HepG2 (cell line): ENCODE results near the gene TUBGCP3. TPM values are rescaled to one million over a fixed set of nuclear protein-coding genes. Genes with fewer than 3 reads are reported as not detected.

Source experiments
- ATAC-seq: fragments of 200-7000 bp; cut with Tn5 transposase; 3 replicates; pipeline ENCODE4 v1.9.1; 2020; ENCODE audit warnings: mild to moderate bottlenecking, moderate library complexity
- BruUV-seq: library from RNA; stranded (reverse); fragments of 400-500 nt; replicated peaks from 2 replicates; lab custom pipeline; 2021; lab: Mats Ljungman, UMichigan
- CTCF ChIA-PET: fragments of 300-600 bp; formaldehyde crosslinking; extraction: SDS; loops from one replicate; lab custom pipeline; 2021; ENCODE audit warnings: low total read pairs, inconsistent platforms, low intra/inter-chr PET ratio; lab: Yijun Ruan, JAX
- POLR2A ChIA-PET: fragments of 350-600 bp; sonication (Branson Sonifier 250); formaldehyde crosslinking; loops from one replicate; lab custom pipeline; 2020; ENCODE audit warnings: antibody characterized with exemption, inconsistent platforms; lab: Yijun Ruan, JAX
- DNase-seq: peaks from one replicate; pipeline ENCODE4 v3.0.0-alpha.2; 2015; ENCODE audit warnings: low spot score
- FAIRE-seq: peaks from 3 replicates; lab custom pipeline; 2011; peaks lifted over from hg19 to GRCh38; lab: Jason Lieb, UNC
- H2AFZ ChIP-seq: one replicate; pipeline ENCODE4 v1.6.1; 2011; ENCODE audit warnings: low read length, inconsistent platforms
- H3K27ac ChIP-seq: fragments of 300-600 bp; 3 replicates; pipeline ENCODE4 v1.8.0; 2011; ENCODE audit warnings: mixed run types, mild to moderate bottlenecking, mixed read lengths, low read length, inconsistent platforms; ENCODE audit not compliant: insufficient read depth; ENCODE audit errors: extremely low read length
- H3K27me3 ChIP-seq, 2 experiments: fragments of 200-600 bp in 1 of 2; 2 replicates in 1 of 2; 3 replicates in 1 of 2; pipeline versions ENCODE4 v1.6.0 to v1.8.0; 2011; ENCODE audit warnings: low read length in 2 of 2, mild to moderate bottlenecking in 2 of 2, moderate library complexity in 2 of 2, inconsistent platforms in 1 of 2; ENCODE audit not compliant: insufficient read depth in 2 of 2, control insufficient read depth in 1 of 2
- H3K36me3 ChIP-seq, 2 experiments: fragments of 200-600 bp in 1 of 2; replicated peaks in 1 of 2; 2 replicates in 1 of 2; 3 replicates in 1 of 2; pipeline versions ENCODE4 v1.5.1 to v1.8.0; 2011; ENCODE audit warnings: low read length in 2 of 2, inconsistent platforms in 1 of 2; ENCODE audit not compliant: insufficient read depth in 2 of 2, control insufficient read depth in 1 of 2
- H3K4me1 ChIP-seq: 2 replicates; pipeline ENCODE4 v1.5.1; 2012; ENCODE audit warnings: low read length, inconsistent platforms; ENCODE audit not compliant: insufficient read depth
- H3K4me2 ChIP-seq: 2 replicates; pipeline ENCODE4 v1.6.0; 2011; ENCODE audit warnings: low read depth, low read length, inconsistent platforms
- H3K4me3 ChIP-seq, 3 experiments: fragments of 200-600 bp in 1 of 3; sonication (generic), shearing (Covaris generic) in 1 of 3; replicated peaks in 1 of 3; 2 replicates each; pipeline ENCODE4 v1.5.1; 2011 to 2016; ENCODE audit warnings: low read length in 3 of 3, inconsistent platforms in 2 of 3, low read depth in 2 of 3, mild to moderate bottlenecking in 2 of 3, control low read depth in 1 of 3, mixed read lengths in 1 of 3; ENCODE audit not compliant: insufficient read depth in 1 of 3
- H3K79me2 ChIP-seq: one replicate; pipeline ENCODE4 v1.6.1; 2011; ENCODE audit warnings: low read length, inconsistent platforms; ENCODE audit not compliant: insufficient read depth
- H3K9ac ChIP-seq: 2 replicates; pipeline ENCODE4 v1.6.0; 2011; ENCODE audit warnings: mild to moderate bottlenecking, low read depth, low read length, inconsistent platforms; ENCODE audit not compliant: insufficient read depth
- H3K9me3 ChIP-seq: 2 replicates; pipeline ENCODE4 v1.5.1; 2012; ENCODE audit warnings: mild to moderate bottlenecking, low read length
- H4K20me1 ChIP-seq: 2 replicates; pipeline ENCODE4 v1.6.0; 2011; ENCODE audit warnings: inconsistent platforms, mild to moderate bottlenecking, low read length, moderate library complexity; ENCODE audit not compliant: insufficient read depth
- ATRX ChIP-seq: sonication (generic); formaldehyde crosslinking; IDR thresholded peaks from 2 replicates; pipeline ENCODE4 v1.4.0; 2020; ENCODE audit warnings: missing genetic modification reagents, borderline replicate concordance
- FOXP1 ChIP-seq, 2 experiments: fragments of 450-650 bp in 1 of 2; IDR thresholded peaks; 2 replicates each; pipeline ENCODE4 v1.6.1; 2017 to 2018; ENCODE audit warnings: antibody characterized with exemption in 1 of 2
- PHB2 ChIP-seq: fragments of 450-650 bp; IDR thresholded peaks from 2 replicates; pipeline ENCODE4 v1.6.1; 2018; ENCODE audit not compliant: partially characterized antibody
- SMC3 ChIP-seq: IDR thresholded peaks from 2 replicates; pipeline ENCODE4 v1.6.1; 2011; ENCODE audit warnings: low read length, improper control_type of control experiment
- WIZ ChIP-seq: sonication (generic); formaldehyde crosslinking; IDR thresholded peaks from 2 replicates; pipeline ENCODE4 v1.5.1; 2020; ENCODE audit warnings: mild to moderate bottlenecking, missing genetic modification reagents
- ZFP36L2 ChIP-seq: sonication (generic); formaldehyde crosslinking; IDR thresholded peaks from 2 replicates; pipeline ENCODE4 v1.4.0; 2020; ENCODE audit warnings: missing genetic modification reagents
- ZNF326 ChIP-seq: sonication (generic); formaldehyde crosslinking; IDR thresholded peaks from 2 replicates; pipeline ENCODE4 v1.4.0; 2020; ENCODE audit warnings: missing genetic modification reagents, borderline replicate concordance
- ZNF749 ChIP-seq: sonication (generic); formaldehyde crosslinking; IDR thresholded peaks from 2 replicates; pipeline ENCODE4 v1.8.0; 2022; ENCODE audit warnings: mild to moderate bottlenecking, missing genetic modification reagents, moderate library complexity, borderline replicate concordance
- WGBS: methylation state at CpG from one replicate; pipeline ENCODE4 v1.1.6; 2017; ENCODE audit warnings: low lambda C conversion rate; 5-methylcytosine and 5-hydroxymethylcytosine counted together
- in situ Hi-C: cut with HindIII; loops from 2 replicates; pipeline ENCODE4 v1.10.0; 2017; ENCODE audit warnings: low pct_unique_long_range_greater_than_20kb; ENCODE audit not compliant: extremely low pct_ligation_motif_present
- intact Hi-C: fragments of 100-400 bp; cut with micrococcal nuclease; formaldehyde crosslinking; loops from one replicate; pipeline ENCODE4 v1.10.0; 2022; ENCODE audit not compliant: unreplicated experiment
- polyA plus RNA-seq, 8 experiments: library from polyadenylated mRNA; depleted of rRNA in 3 of 8; stranded (reverse) in 7 of 8; unstranded in 1 of 8; fragments of >200 nt; fragmentation: Illumina TruSeq in 4 of 8; extraction: Trizol in 4 of 8; gene quantifications; 2 replicates each; pipeline versions ENCODE4 v1.2.1 to v1.2.3, GENCODE V29; 2011 to 2016; ENCODE audit warnings: low read depth in 4 of 8, missing spikeins in 1 of 8, mixed read lengths in 1 of 8; ENCODE audit not compliant: insufficient read depth in 1 of 8
- total RNA-seq, 5 experiments: library from RNA; depleted of rRNA; stranded (reverse); fragments of >200 nt; fragmentation: Illumina TruSeq; extraction: Trizol; gene quantifications; 2 replicates each; pipeline ENCODE4 v1.2.3, GENCODE V29; 2016; ENCODE audit warnings: low read depth in 1 of 5
- TF ChIP-seq, protein P1 (sequence below): sonication (generic); formaldehyde crosslinking; IDR thresholded peaks from 2 replicates; pipeline ENCODE4 v1.8.1; 2023; ENCODE audit warnings: mild to moderate bottlenecking, missing genetic modification reagents
- TF ChIP-seq, protein P2 (sequence below): IDR thresholded peaks from 2 replicates; pipeline ENCODE4 v1.6.1; 2016; ENCODE audit warnings: low read depth

The TUBGCP3 gene
- total and polyA plus RNA-seq, 2 of the 13 experiments (the other 11 are each of a cell fraction or from before 2014, with no cell fraction given) = 12.6 to 15.5 TPM

DNA sequence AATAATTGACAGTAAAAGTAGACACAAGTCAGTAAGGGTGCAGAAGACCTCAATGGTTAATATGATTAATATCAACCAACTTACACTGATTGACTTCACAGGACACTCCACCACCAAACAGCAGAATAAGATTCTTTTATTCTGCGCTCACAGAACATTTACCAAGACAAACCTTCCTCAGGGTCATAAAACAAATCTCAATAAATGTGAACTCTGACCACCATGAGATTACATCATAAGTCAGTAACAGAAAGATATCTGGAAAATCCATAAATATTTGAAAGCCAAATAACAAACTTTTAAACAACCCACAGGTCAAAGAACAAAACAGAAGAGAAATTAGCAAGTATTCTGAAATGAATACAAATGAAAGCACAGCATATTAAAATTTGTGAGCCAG, 112.1 kb downstream of the TUBGCP3 start:
- DNase-seq (no peak), ATAC-seq (no peak), FAIRE-seq (no peak)
- no peaks in the 10 kb centered on the region for H3K79me2 ChIP-seq
- H3K4me3 ChIP-seq = no peak overlapping the region
- POLR2A ChIA-PET = no interaction called here
- no peaks in the 10 kb centered on the region for H3K27me3 ChIP-seq
- in situ Hi-C loops = no loop called here
- intact Hi-C loops = no loop called here
- no peak overlapping the region for H3K9ac ChIP-seq
- H4K20me1 ChIP-seq = no peaks in the 10 kb centered on the region
- H2AFZ ChIP-seq = no peak overlapping the region
- TF ChIP-seq, protein P1, sequence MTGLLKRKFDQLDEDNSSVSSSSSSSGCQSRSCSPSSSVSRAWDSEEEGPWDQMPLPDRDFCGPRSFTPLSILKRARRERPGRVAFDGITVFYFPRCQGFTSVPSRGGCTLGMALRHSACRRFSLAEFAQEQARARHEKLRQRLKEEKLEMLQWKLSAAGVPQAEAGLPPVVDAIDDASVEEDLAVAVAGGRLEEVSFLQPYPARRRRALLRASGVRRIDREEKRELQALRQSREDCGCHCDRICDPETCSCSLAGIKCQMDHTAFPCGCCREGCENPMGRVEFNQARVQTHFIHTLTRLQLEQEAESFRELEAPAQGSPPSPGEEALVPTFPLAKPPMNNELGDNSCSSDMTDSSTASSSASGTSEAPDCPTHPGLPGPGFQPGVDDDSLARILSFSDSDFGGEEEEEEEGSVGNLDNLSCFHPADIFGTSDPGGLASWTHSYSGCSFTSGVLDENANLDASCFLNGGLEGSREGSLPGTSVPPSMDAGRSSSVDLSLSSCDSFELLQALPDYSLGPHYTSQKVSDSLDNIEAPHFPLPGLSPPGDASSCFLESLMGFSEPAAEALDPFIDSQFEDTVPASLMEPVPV (CRISPR knock-in tag) = no peak
- no peak for TF ChIP-seq FOXP1 (IDR thresholded peaks at IDR 0.05)
- TF ChIP-seq FOXP1 (CRISPR knock-in tag; IDR thresholded peaks at IDR 0.05) = no peak
- TF ChIP-seq, protein P2, sequence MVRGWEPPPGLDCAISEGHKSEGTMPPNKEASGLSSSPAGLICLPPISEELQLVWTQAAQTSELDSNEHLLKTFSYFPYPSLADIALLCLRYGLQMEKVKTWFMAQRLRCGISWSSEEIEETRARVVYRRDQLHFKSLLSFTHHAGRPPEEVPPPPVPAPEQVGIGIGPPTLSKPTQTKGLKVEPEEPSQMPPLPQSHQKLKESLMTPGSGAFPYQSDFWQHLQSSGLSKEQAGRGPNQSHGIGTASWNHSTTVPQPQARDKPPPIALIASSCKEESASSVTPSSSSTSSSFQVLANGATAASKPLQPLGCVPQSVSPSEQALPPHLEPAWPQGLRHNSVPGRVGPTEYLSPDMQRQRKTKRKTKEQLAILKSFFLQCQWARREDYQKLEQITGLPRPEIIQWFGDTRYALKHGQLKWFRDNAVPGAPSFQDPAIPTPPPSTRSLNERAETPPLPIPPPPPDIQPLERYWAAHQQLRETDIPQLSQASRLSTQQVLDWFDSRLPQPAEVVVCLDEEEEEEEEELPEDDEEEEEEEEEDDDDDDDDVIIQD (CRISPR knock-in tag) = no peak
- TF ChIP-seq PHB2 = no peak
- TF ChIP-seq ATRX (CRISPR knock-in tag) = no peak
- TF ChIP-seq ZFP36L2 (CRISPR knock-in tag) = no peak
- TF ChIP-seq WIZ (CRISPR knock-in tag) = no peak
- no peak for TF ChIP-seq ZNF326 (CRISPR knock-in tag)
- TF ChIP-seq SMC3 = no peak
- TF ChIP-seq ZNF749 (CRISPR knock-in tag) = no peak
- WGBS = 89% methylated on average over 1 of the region's 1 CpG
- H3K9me3 ChIP-seq = no peaks in the 10 kb centered on the region
- no peak overlapping the region for H3K4me2 ChIP-seq
- BruUV-seq = no TSS peak
- H3K4me1 ChIP-seq = peaks cover 8% of the 10 kb centered on the region
- H3K36me3 ChIP-seq = no peaks in the 10 kb centered on the region
- CTCF ChIA-PET = no interaction called here
- H3K27ac ChIP-seq = no peak overlapping the region
